Measurements from ENCODE around the gene SMCO1. TPM values are rescaled to one million over a fixed set of nuclear protein-coding genes. Genes with fewer than 3 reads are reported as not detected.
"Not testable (repeated sequence)": the region's sequence is repeated elsewhere in the genome, so short reads cannot be mapped to it uniquely, and the experiment has no call there.

Gene SMCO1
- total and polyA plus RNA-seq, 4 donors, result not detected

DNA sequence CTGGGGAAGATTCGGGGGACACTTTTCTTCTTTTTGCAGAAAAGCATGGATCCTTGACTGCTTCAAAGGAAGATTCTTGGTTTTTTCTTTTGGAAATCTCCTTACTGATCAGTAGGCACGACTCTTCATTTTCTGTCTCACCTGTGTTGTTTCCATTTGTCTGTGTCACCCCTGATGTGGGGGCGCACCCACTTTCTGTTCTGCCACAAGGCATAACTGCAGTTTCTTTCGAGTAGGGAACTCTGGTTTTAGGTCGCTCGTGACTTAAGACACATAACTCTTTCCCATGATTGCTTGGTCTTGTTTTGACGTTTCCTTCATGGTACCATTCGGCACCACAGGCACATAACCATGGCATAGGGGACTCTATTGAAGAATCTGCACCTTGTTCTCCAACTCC lies 42.9 kb downstream of the SMCO1 start:
- peaks cover 18 to 32% (median 25%) of the 10 kb centered on the region in 4 donors for H3K36me3 ChIP-seq (ENCODE audit: control insufficient read depth in 4 of 4, insufficient read depth in 4 of 4, low read length in 4 of 4)
- no peak overlapping the region for H3K9ac ChIP-seq (ENCODE audit: insufficient read depth in 1 of 2, low read length in 2 of 2)
- no peak overlapping the region for H3K27ac ChIP-seq (ENCODE audit: low read depth in 1 of 2, low read length in 1 of 2)
- WGBS, 2 donors, result 93 to 96% methylated on average over 8 of the region's 8 CpGs
- no peak overlapping the region for H3K4me3 ChIP-seq
- ATAC-seq (ENCODE audit: insufficient read depth, low FRiP score), result no peak
- no peaks in the 10 kb centered on the region for H3K4me1 ChIP-seq (ENCODE audit: control insufficient read depth in 5 of 5, insufficient read depth in 5 of 5, low read length in 5 of 5)
- no peaks in the 10 kb centered on the region for H3K27me3 ChIP-seq (ENCODE audit: control insufficient read depth in 3 of 3, insufficient read depth in 3 of 3, low read length in 2 of 3)
- H3K9me3 ChIP-seq (ENCODE audit: control insufficient read depth in 4 of 4, insufficient read depth in 3 of 4, low read length in 3 of 4), result no peaks in the 10 kb centered on the region
- no peak for TF ChIP-seq CTCF (IDR thresholded peaks at IDR 0.05; ENCODE audit: control extremely low read depth, extremely low read depth)
- DNase-seq, result no peak

GRCh38 chr3:196471551-196471950 lies 43.6 kb downstream of the SMCO1 start:
- Histone ChIP-seq H3K4me3 (no peak overlapping the region), H3K27me3 (ENCODE audit: control insufficient read depth in 3 of 3, insufficient read depth in 3 of 3, low read length in 2 of 3) (no peaks in the 10 kb centered on the region), H3K9ac (ENCODE audit: insufficient read depth in 1 of 2, low read length in 2 of 2) (no peak overlapping the region), H3K9me3 (ENCODE audit: control insufficient read depth in 4 of 4, insufficient read depth in 3 of 4, low read length in 3 of 4) (no peaks in the 10 kb centered on the region), H3K27ac (ENCODE audit: low read depth in 1 of 2, low read length in 1 of 2) (no peak overlapping the region), H3K36me3 (ENCODE audit: control insufficient read depth in 4 of 4, insufficient read depth in 4 of 4, low read length in 4 of 4) (peaks cover 14 to 32% (median 24%) of the 10 kb centered on the region in 4 donors), H3K4me1 (ENCODE audit: control insufficient read depth in 5 of 5, insufficient read depth in 5 of 5, low read length in 5 of 5) (no peaks in the 10 kb centered on the region)
- WGBS, 2 donors, result 84 to 96% methylated on average over 2 of the region's 2 CpGs
- ATAC-seq (ENCODE audit: insufficient read depth, low FRiP score), result no peak
- DNase-seq, result no peak
- TF ChIP-seq CTCF (IDR thresholded peaks at IDR 0.05; ENCODE audit: control extremely low read depth, extremely low read depth), result no peak

- WGBS, 2 donors, result 95% methylated on average over 3 of the region's 3 CpGs
- H3K36me3 ChIP-seq (ENCODE audit: control insufficient read depth in 4 of 4, insufficient read depth in 4 of 4, low read length in 4 of 4), result peaks cover 14 to 32% (median 24%) of the 10 kb centered on the region in 4 donors
Observed at GRCh38 chr3:196470182-196470581, 45.0 kb downstream of the SMCO1 start.

GRCh38 chr3:196463804-196464203 lies 51.3 kb downstream of the SMCO1 start:
- 97 to 98% methylated on average over 3 of the region's 3 CpGs for whole genome bisulfite sequencing, 2 donors
- no peak overlapping the region for H3K27ac ChIP-seq (ENCODE audit: low read depth in 1 of 2, low read length in 1 of 2)
- H3K4me1 ChIP-seq (ENCODE audit: control insufficient read depth in 5 of 5, insufficient read depth in 5 of 5, low read length in 5 of 5), result no peaks in the 10 kb centered on the region
- H3K9me3 ChIP-seq (ENCODE audit: control insufficient read depth in 4 of 4, insufficient read depth in 3 of 4, low read length in 3 of 4), result no peaks in the 10 kb centered on the region
- H3K27me3 ChIP-seq (ENCODE audit: control insufficient read depth in 3 of 3, insufficient read depth in 3 of 3, low read length in 2 of 3), result no peaks in the 10 kb centered on the region
- H3K36me3 ChIP-seq (ENCODE audit: control insufficient read depth in 4 of 4, insufficient read depth in 4 of 4, low read length in 4 of 4), result peaks cover 0 to 10% (median 7%) of the 10 kb centered on the region in 4 donors
- DNase-seq (no peak), ATAC-seq (ENCODE audit: insufficient read depth, low FRiP score) (no peak)
- H3K4me3 ChIP-seq, result no peak overlapping the region
- no peak overlapping the region for H3K9ac ChIP-seq (ENCODE audit: insufficient read depth in 1 of 2, low read length in 2 of 2)
- no peak for TF ChIP-seq CTCF (IDR thresholded peaks at IDR 0.05; ENCODE audit: control extremely low read depth, extremely low read depth)

More at GRCh38 chr3:196470182-196470581, 45.0 kb downstream of the SMCO1 start:
- H3K4me3 ChIP-seq; H3K9me3 ChIP-seq (ENCODE audit: control insufficient read depth in 4 of 4, insufficient read depth in 3 of 4, low read length in 3 of 4); H3K27me3 ChIP-seq (ENCODE audit: control insufficient read depth in 3 of 3, insufficient read depth in 3 of 3, low read length in 2 of 3); H3K27ac ChIP-seq (ENCODE audit: low read depth in 1 of 2, low read length in 1 of 2); H3K4me1 ChIP-seq (ENCODE audit: control insufficient read depth in 5 of 5, insufficient read depth in 5 of 5, low read length in 5 of 5); ATAC-seq (ENCODE audit: insufficient read depth, low FRiP score); H3K9ac ChIP-seq (ENCODE audit: insufficient read depth in 1 of 2, low read length in 2 of 2); DNase-seq: not testable (repeated sequence)
